Fibroblast of mammary gland (primary cell): ENCODE results near the gene OSBPL9.

Experiments
- DNase-seq: peaks from one replicate; pipeline ENCODE4 v3.0.0-alpha.2; 2010; ENCODE audit warnings: low read depth
- H3K4me3 ChIP-seq: 2 replicates; pipeline ENCODE4 v1.5.1; 2011; ENCODE audit warnings: low read depth, mild to moderate bottlenecking, low read length, moderate library complexity; ENCODE audit not compliant: control insufficient read depth
- CTCF ChIP-seq: conservative IDR thresholded peaks from 2 replicates; pipeline ENCODE4 v1.5.1; 2011; ENCODE audit warnings: low read depth, low read length, inconsistent platforms; ENCODE audit not compliant: control insufficient read depth, insufficient read depth

The OSBPL9 gene

GRCh38 chr1:51660580-51660979 lies 43.7 kb downstream of the OSBPL9 start:
- no peak for DNase-seq
- no peak overlapping the region for H3K4me3 ChIP-seq
- no peak for TF ChIP-seq CTCF

- peak; percentile 97 for DNase-seq
- no peak overlapping the region for H3K4me3 ChIP-seq
- TF ChIP-seq CTCF: no peak
Observed at GRCh38 chr1:51661081-51661518, 44.2 kb downstream of the OSBPL9 start.

GRCh38 chr1:51663105-51663504 lies 46.2 kb downstream of the OSBPL9 start:
- no peak for TF ChIP-seq CTCF
- no peak overlapping the region for H3K4me3 ChIP-seq
- no peak for DNase-seq

- no peak for DNase-seq
- TF ChIP-seq CTCF: no peak
- H3K4me3 ChIP-seq: no peak overlapping the region
Observed at GRCh38 chr1:51663721-51664120, 46.8 kb downstream of the OSBPL9 start.

- TF ChIP-seq CTCF: no peak
- no peak overlapping the region for H3K4me3 ChIP-seq
- DNase-seq: peak; percentile 85
Observed at GRCh38 chr1:51664421-51665240, 47.7 kb downstream of the OSBPL9 start.

GRCh38 chr1:51666478-51666877 lies 49.6 kb downstream of the OSBPL9 start:
- DNase-seq: peak; percentile 95
- H3K4me3 ChIP-seq: no peak overlapping the region
- TF ChIP-seq CTCF: no peak
